Ovary (tissue), 3 donors: Measurements from ENCODE around the gene SLC12A6.

Experiments used
- CTCF ChIP-seq, 3 donors: fragments of 450-650 bp in 2 of 3; fragments of 200-600 bp in 1 of 3; IDR thresholded peaks; one replicate each; pipeline versions ENCODE4 v1.5.1 to v1.8.0; 2016 to 2022; ENCODE audit warnings: antibody characterized with exemption in 3 of 3, mild to moderate bottlenecking in 1 of 3
- EP300 ChIP-seq: sonication (generic); formaldehyde crosslinking; IDR thresholded peaks from one replicate; pipeline ENCODE4 v1.6.1; 2017; ENCODE audit warnings: antibody characterized with exemption
- donor health status: DM: no; HTN: no; CAD: no.

GRCh38 chr15:34284937-34285336 lies 52.6 kb downstream of the SLC12A6 start:
- no peak for TF ChIP-seq EP300
- TF ChIP-seq CTCF (IDR thresholded peaks at IDR 0.05), result no peak
